ENCODE measurements around the gene GPBP1. TPM values are rescaled to one million over a fixed set of nuclear protein-coding genes. Genes with fewer than 3 reads are reported as not detected.
"Not testable (repeated sequence)": the region's sequence is repeated elsewhere in the genome, so short reads cannot be mapped to it uniquely, and the experiment has no call there.

GPBP1 gene
- total RNA-seq, 2 donors from 2014 or later: 50.5 to 58.4 TPM

- intact Hi-C loops (cut with DNase I): no loop called here
- ATAC-seq (no peak), DNase-seq (no peak)
Measured at GRCh38 chr5:57249265-57249874, 75.5 kb downstream of the GPBP1 start.

GRCh38 chr5:57258052-57258451 is 84.2 kb downstream of the GPBP1 start:
- no peak for ATAC-seq
- DNase-seq: no peak
- intact Hi-C loops (cut with DNase I): no loop called here

DNA sequence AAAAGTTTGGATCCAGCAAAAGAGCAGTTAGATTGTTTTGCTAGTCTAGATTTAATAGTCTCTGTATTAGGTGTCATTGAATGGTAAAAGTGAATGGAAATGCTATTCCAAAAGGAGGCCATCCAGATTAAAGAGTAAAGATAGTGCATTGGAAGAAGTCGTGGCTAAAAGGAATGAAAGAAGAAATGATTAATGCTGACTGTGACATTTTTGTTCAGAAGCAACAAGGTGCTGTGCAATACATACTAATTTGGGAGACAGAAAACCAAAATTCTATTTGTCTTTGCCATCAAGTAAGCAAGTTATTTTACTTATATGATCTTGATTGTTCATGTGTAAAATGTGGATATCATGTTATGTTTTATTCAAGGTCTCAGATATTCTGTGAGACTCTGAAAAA is 85.1 kb downstream of the GPBP1 start:
- ATAC-seq: no peak
- intact Hi-C loops (cut with DNase I): no loop called here
- no peak for DNase-seq

GRCh38 chr5:57259704-57260103 is 85.8 kb downstream of the GPBP1 start:
- ATAC-seq: no peak
- intact Hi-C loops (cut with DNase I): no loop called here
- no peak for DNase-seq

GRCh38 chr5:57262541-57262940 is 88.7 kb downstream of the GPBP1 start:
- intact Hi-C loops (cut with DNase I): no loop called here
- DNase-seq (no peak), ATAC-seq (no peak)

- no peak for ATAC-seq
- DNase-seq: no peak
- intact Hi-C loops (cut with DNase I): no loop called here
Measured at GRCh38 chr5:57267805-57268204, 93.9 kb downstream of the GPBP1 start.

DNA sequence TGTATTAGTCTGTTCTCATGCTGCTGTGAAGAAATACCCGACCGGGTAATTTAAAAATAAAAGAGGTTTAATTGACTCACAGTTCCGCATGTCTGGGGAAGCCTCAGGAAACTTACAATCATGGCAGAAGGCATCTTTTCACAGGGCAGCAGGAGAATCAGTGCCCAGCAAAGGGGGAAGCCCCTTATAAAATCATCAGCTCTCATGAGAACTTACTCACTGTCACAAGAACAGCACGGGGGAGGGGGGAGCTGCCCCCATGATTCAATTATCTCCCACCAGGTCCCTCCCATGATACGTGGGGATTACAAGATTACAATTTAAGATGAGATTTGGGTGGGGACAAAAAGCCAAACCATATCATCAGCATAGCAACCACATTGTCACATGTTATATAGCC is 102.5 kb downstream of the GPBP1 start:
- DNase-seq (no peak), ATAC-seq (no peak)
- intact Hi-C loops (cut with DNase I): no loop called here

DNA sequence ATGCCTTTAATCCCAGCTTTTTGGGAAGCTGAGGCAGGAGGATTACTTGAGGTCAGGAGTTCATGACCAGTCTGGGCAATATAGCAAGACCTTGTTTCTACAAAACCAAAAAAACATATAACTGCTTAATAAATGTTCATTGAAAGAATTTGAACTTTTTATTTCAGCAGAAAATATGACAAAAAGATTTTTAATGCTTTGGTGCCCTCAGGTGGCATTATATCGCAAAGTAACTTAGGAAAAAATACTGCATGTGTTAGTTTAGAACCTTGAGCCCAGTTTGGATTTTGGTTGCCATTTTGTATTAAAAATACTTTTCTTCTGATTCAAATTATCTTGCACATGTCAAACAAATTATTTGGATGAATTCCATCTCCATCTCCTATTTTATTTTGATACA is 103.2 kb downstream of the GPBP1 start:
- DNase-seq (no peak), ATAC-seq (no peak)
- intact Hi-C loops (cut with DNase I): no loop called here

- intact Hi-C loops (cut with DNase I): no loop called here
- DNase-seq (no peak), ATAC-seq (no peak)
Measured at GRCh38 chr5:57280853-57281252, 107.0 kb downstream of the GPBP1 start.

DNA sequence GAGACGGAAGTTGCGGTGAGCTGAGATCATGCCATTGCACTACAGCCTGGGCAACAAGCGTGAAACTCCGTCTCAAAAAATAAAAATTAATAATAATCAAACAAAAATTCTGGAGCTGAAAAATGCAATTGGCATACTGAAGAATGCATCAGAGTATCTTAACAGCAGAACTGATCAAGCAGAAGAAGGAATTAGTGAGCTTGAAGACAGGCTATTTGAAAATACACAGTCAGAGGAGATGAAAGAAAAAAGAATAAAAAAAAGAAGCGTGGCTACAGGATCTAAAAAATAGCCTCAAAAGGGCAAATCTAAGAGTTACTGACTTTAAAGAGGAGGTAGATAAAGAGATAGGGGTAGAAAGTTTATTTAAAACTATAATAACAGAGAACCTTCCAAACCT is 111.2 kb downstream of the GPBP1 start:
- ATAC-seq; intact Hi-C loops (cut with DNase I); DNase-seq: not testable (repeated sequence)

DNA sequence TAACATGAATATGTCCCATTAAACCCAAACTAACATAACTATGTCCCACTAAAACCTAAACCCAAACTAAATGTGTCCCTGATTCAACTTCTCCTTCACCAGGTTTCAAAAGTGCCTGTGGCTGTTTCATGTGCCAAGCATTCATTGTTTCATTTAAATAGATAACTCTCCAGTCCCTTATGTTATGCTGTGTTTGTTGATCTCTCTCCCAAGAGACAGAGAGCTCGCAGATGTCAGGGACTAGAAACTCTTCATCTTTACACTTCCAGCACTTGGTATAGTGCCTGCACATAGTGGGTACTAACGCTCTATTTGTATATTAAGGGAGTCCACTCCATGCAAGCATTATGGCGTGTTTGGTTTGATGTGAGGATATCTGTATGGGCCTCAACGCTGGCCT is 118.0 kb downstream of the GPBP1 start:
- DNase-seq (no peak), ATAC-seq (no peak)
- intact Hi-C loops (cut with DNase I): loop anchor here (10.0 kb wide), 2 partner anchors 203 to 593 kb away; no protein-coding TSS in a partner anchor

DNA sequence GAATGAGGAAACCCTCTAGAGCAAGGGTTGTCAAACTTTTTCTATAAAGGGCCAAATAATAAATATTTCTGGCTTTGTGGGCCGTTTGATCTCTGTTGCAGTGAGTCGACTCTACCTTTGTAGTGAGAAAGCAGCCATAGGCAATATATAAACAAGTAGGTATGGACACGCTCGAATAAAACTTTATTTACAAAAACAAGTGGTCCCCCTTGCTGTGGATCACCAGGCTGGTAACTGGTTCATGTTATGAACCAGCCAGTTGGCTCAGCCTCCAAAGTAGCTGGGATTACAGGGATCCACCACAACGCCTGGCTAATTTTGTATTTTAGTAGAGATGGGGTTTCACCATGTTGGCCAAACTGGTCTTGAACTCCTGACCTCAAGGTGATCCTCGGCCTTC is 118.5 kb downstream of the GPBP1 start:
- ATAC-seq: no peak
- intact Hi-C loops (cut with DNase I): loop anchor here (10.0 kb wide), 2 partner anchors 202 to 592 kb away; no protein-coding TSS in a partner anchor
- no peak for DNase-seq

- DNase-seq: peak; percentile 84
- intact Hi-C loops (cut with DNase I): loop anchor here (2.0 to 10.0 kb wide), 6 partner anchors 196 to 1164 kb away; partner anchors contain the start of gene PLK2 (in 2 of the 2)
- ATAC-seq: peak; percentile 90 to 94
Measured at GRCh38 chr5:57298295-57298984, 124.6 kb downstream of the GPBP1 start.

- peak; percentile 21 for DNase-seq
- intact Hi-C loops (cut with DNase I): loop anchor here (2.0 to 10.0 kb wide), 6 partner anchors 196 to 1163 kb away; partner anchors contain the start of gene PLK2 (in 2 of the 2)
- peak; percentile 76 to 83 for ATAC-seq
Measured at GRCh38 chr5:57298985-57299491, 125.2 kb downstream of the GPBP1 start.

DNA sequence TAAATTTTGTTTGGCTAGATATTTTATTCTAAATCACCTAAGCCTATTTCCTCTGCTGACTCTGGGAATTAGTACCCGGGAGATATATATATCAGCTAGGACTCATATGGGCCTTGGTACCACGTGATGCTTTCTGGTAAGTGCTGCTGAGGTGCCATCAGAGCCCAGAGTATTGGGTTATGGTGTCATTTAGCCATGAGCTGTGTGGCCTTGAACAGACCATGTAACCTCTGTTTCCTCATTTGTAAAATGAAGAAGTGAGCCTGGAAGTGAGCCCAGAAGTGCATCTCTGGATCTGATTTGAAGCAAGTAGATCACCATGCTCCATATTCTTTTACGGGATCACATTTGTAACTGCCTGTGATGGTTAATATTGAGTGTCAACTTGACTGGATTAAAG is 126.1 kb downstream of the GPBP1 start:
- ATAC-seq: no peak
- DNase-seq: no peak
- intact Hi-C loops (cut with DNase I): loop anchor here (2.0 to 10.0 kb wide), 6 partner anchors 195 to 1162 kb away; partner anchors contain the start of gene PLK2 (in 2 of the 2)

GRCh38 chr5:57302164-57302563 is 128.3 kb downstream of the GPBP1 start:
- intact Hi-C loops (cut with DNase I): no loop called here
- ATAC-seq (no peak), DNase-seq (no peak)

DNA sequence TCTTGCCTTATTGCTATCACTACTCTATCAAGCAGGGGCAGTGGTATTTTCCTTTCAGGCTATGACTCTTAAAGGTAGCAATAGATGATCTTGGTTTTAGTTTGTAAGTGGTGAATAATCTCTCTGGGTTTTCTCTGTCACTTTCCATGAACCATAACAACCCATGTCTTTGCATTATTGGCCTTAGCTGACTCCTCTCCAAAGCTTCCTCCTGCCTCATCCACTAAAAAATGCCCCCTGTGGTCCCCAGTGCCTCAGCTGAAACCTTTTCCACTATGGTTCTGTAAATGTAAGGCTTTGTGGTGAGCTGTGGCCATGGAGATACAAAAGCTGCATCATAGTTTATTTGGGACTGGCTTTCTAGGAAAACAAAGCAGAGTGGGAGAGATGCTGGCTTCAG is 128.8 kb downstream of the GPBP1 start:
- intact Hi-C loops (cut with DNase I): no loop called here
- no peak for DNase-seq

DNA sequence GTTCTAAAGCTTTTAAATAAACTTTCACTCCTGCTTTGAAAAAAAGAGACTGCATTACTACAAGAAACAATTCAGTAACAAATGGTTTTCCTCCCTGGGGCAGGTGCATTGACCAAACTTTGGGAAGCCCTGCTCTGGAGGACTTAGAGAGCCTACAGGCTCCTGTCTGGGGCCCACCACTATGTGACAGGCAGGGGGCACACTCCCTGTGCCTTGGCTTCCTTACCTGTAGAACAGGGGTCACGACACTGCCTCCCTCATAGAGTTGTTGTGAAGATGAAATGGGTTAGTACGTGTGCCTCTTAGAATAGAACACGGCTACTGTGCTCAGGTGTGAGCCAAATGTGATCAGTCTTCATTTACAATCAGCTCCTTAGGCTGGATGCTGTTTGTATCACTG is 130.1 kb downstream of the GPBP1 start:
- no peak for DNase-seq
- ATAC-seq: no peak
- intact Hi-C loops (cut with DNase I): no loop called here

More for the DNA sequence above, 128.8 kb downstream of the GPBP1 start:
- ATAC-seq: no peak

DNA sequence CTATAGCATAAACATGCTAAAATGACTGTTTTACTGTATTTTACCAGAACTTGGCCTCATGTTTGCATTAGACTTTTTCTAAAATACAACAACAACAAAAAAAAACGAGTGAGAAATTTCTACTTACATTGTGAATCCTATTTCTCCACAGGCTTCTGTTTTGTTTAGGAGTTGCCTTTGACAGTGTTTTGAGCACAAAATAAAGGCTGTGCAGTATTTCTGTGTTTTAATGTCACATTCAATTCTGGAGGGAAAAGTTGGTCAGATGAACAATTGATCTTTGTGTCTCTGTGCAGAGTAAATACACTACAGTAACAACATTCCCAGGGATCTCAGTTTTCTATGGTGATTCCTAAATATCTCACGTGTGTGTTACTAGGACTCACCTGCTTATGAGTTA is 131.1 kb downstream of the GPBP1 start:
- no peak for ATAC-seq
- intact Hi-C loops (cut with DNase I): no loop called here
- no peak for DNase-seq

GRCh38 chr5:57306359-57306758 is 132.5 kb downstream of the GPBP1 start:
- intact Hi-C loops (cut with DNase I): no loop called here
- DNase-seq (no peak), ATAC-seq (no peak)

GRCh38 chr5:57307516-57307915 is 133.7 kb downstream of the GPBP1 start:
- ATAC-seq (no peak), DNase-seq (no peak)
- intact Hi-C loops (cut with DNase I): no loop called here
